ENCODE data around the gene ZNF711. TPM values are rescaled to one million over a fixed set of nuclear protein-coding genes. Genes with fewer than 3 reads are reported as not detected.
"Not testable (repeated sequence)": the region's sequence is repeated elsewhere in the genome, so short reads cannot be mapped to it uniquely, and the experiment has no call there.

ZNF711 gene
- total RNA-seq, 1 donor from 2014 or later = 1.7 TPM

GRCh38 chrX:85221361-85221760, 22.4 kb upstream of the ZNF711 start:
- Histone ChIP-seq H3K36me3 (no peaks in the 10 kb centered on the region), H3K4me1 (no peaks in the 10 kb centered on the region), H3K4me3 (no peak overlapping the region), H3K27me3 (ENCODE audit: low read depth) (no peaks in the 10 kb centered on the region), H3K9me3 (replicated peaks) (no peaks in the 10 kb centered on the region), H3K27ac (replicated peaks) (no peak overlapping the region)
- DNase-seq = no peak
- no peak for TF ChIP-seq CTCF (IDR thresholded peaks at IDR 0.05; ENCODE audit: borderline replicate concordance)
- intact Hi-C loops (cut with micrococcal nuclease) = no loop called here

- intact Hi-C loops (cut with micrococcal nuclease) = no loop called here
- no peaks in the 10 kb centered on the region for H3K27me3 ChIP-seq (ENCODE audit: low read depth)
- no peaks in the 10 kb centered on the region for H3K9me3 ChIP-seq (replicated peaks)
- H3K36me3 ChIP-seq = no peaks in the 10 kb centered on the region
- no peak for TF ChIP-seq CTCF (IDR thresholded peaks at IDR 0.05; ENCODE audit: borderline replicate concordance)
- no peaks in the 10 kb centered on the region for H3K4me1 ChIP-seq
- H3K27ac ChIP-seq (replicated peaks) = no peak overlapping the region
- no peak for DNase-seq
- no peak overlapping the region for H3K4me3 ChIP-seq
Measured at GRCh38 chrX:85223359-85223758, 20.4 kb upstream of the ZNF711 start.

- Histone ChIP-seq H3K4me1 (no peaks in the 10 kb centered on the region), H3K9me3 (replicated peaks) (no peaks in the 10 kb centered on the region), H3K27ac (replicated peaks) (no peak overlapping the region), H3K27me3 (ENCODE audit: low read depth) (no peaks in the 10 kb centered on the region), H3K36me3 (no peaks in the 10 kb centered on the region), H3K4me3 (peak overlapping the region; percentile 67)
- DNase-seq = no peak
- TF ChIP-seq CTCF (IDR thresholded peaks at IDR 0.05; ENCODE audit: borderline replicate concordance) = no peak
- intact Hi-C loops (cut with micrococcal nuclease) = no loop called here
Measured at GRCh38 chrX:85243155-85243554, 636 bp upstream of the ZNF711 start.

GRCh38 chrX:85244450-85245211, 840 bp downstream of the ZNF711 start:
- Histone ChIP-seq H3K4me1 (no peaks in the 10 kb centered on the region), H3K36me3 (no peaks in the 10 kb centered on the region), H3K9me3 (replicated peaks) (no peaks in the 10 kb centered on the region), H3K4me3 (peak overlapping the region; percentile 67), H3K27ac (replicated peaks) (no peak overlapping the region), H3K27me3 (ENCODE audit: low read depth) (no peaks in the 10 kb centered on the region)
- no peak for DNase-seq
- TF ChIP-seq CTCF (IDR thresholded peaks at IDR 0.05; ENCODE audit: borderline replicate concordance) = no peak
- intact Hi-C loops (cut with micrococcal nuclease) = no loop called here

GRCh38 chrX:85285286-85285685, 41.5 kb downstream of the ZNF711 start:
- H3K9me3 ChIP-seq (replicated peaks); intact Hi-C loops (cut with micrococcal nuclease); H3K4me3 ChIP-seq; DNase-seq; H3K27me3 ChIP-seq (ENCODE audit: low read depth); H3K36me3 ChIP-seq; H3K4me1 ChIP-seq; H3K27ac ChIP-seq (replicated peaks): not testable (repeated sequence)

GRCh38 chrX:85288992-85289723, 45.4 kb downstream of the ZNF711 start:
- H3K4me3 ChIP-seq = no peak overlapping the region
- H3K36me3 ChIP-seq = no peaks in the 10 kb centered on the region
- TF ChIP-seq CTCF (IDR thresholded peaks at IDR 0.05; ENCODE audit: borderline replicate concordance) = no peak
- no peak overlapping the region for H3K27ac ChIP-seq (replicated peaks)
- no peaks in the 10 kb centered on the region for H3K9me3 ChIP-seq (replicated peaks)
- intact Hi-C loops (cut with micrococcal nuclease) = no loop called here
- no peak for DNase-seq
- H3K27me3 ChIP-seq (ENCODE audit: low read depth) = no peaks in the 10 kb centered on the region
- no peaks in the 10 kb centered on the region for H3K4me1 ChIP-seq

Data from left ventricle myocardium inferior (tissue), 1 donor.